WTC11 (cell line): ENCODE results near the gene TMEM179B. TPM values are rescaled to one million over a fixed set of nuclear protein-coding genes. Genes with fewer than 3 reads are reported as not detected.

Source experiments
- ATAC-seq: fragments of 200-7000 bp; cut with Tn5 transposase; 2 replicates; pipeline ENCODE4 v1.10.0; 2021; ENCODE audit warnings: mild to moderate bottlenecking, moderate library complexity
- CTCF ChIA-PET: fragments of 300-600 bp; sonication (Branson Sonifier 250); formaldehyde crosslinking; loops from one replicate; lab custom pipeline; 2021; ENCODE audit warnings: antibody characterized with exemption; lab: Charles Lee
- POLR2A ChIA-PET: fragments of 350-600 bp; sonication (Branson Sonifier 250); formaldehyde crosslinking; loops from one replicate; lab custom pipeline; 2021; ENCODE audit warnings: antibody characterized with exemption; lab: Charles Lee
- DNase-seq: peaks from one replicate; pipeline ENCODE4 v3.0.0; 2021; ENCODE audit warnings: low spot score
- H3K27ac Mint-ChIP-seq: 2 replicates; pipeline ENCODE4 v1.8.0; 2021; ENCODE audit warnings: mixed read lengths
- H3K27me3 Mint-ChIP-seq: 2 replicates; pipeline ENCODE4 v1.8.0; 2021; ENCODE audit warnings: low read depth, mild to moderate bottlenecking, moderate library complexity, mixed read lengths
- H3K36me3 Mint-ChIP-seq: 2 replicates; pipeline ENCODE4 v1.8.0; 2021; ENCODE audit warnings: mixed read lengths
- H3K4me1 Mint-ChIP-seq: 2 replicates; pipeline ENCODE4 v1.8.0; 2022; ENCODE audit warnings: mixed read lengths
- H3K4me3 Mint-ChIP-seq: 2 replicates; pipeline ENCODE4 v1.8.0; 2021; ENCODE audit warnings: mild to moderate bottlenecking, moderate library complexity, mixed read lengths
- H3K9me3 Mint-ChIP-seq: 2 replicates; pipeline ENCODE4 v1.8.0; 2021; ENCODE audit warnings: mixed read lengths
- CREM ChIP-seq: sonication (generic); formaldehyde crosslinking; IDR thresholded peaks from 2 replicates; pipeline ENCODE4 v1.8.1; 2022; ENCODE audit warnings: mild to moderate bottlenecking, missing genetic modification reagents, moderate library complexity
- GTF2I ChIP-seq: fragments of 250-450 bp; sonication (Bioruptor Pico); conservative IDR thresholded peaks from 2 replicates; pipeline ENCODE4 v1.4.0; 2021; ENCODE audit warnings: mild to moderate bottlenecking
- IRF2 ChIP-seq: sonication (generic); formaldehyde crosslinking; IDR thresholded peaks from 2 replicates; pipeline ENCODE4 v1.8.0; 2022; ENCODE audit warnings: low read depth, missing genetic modification reagents, borderline replicate concordance
- JUN ChIP-seq: sonication (generic); formaldehyde crosslinking; IDR thresholded peaks from 2 replicates; pipeline ENCODE4 v1.8.0; 2023; ENCODE audit warnings: mild to moderate bottlenecking, missing genetic modification reagents
- MXD4 ChIP-seq: fragments of 250-450 bp; sonication (Bioruptor Pico); IDR thresholded peaks from 2 replicates; pipeline ENCODE4 v1.8.0; 2021; ENCODE audit warnings: mild to moderate bottlenecking, moderate library complexity, borderline replicate concordance
- NFYB ChIP-seq: sonication (generic); formaldehyde crosslinking; conservative IDR thresholded peaks from 2 replicates; pipeline ENCODE4 v1.8.0; 2022; ENCODE audit warnings: low read depth, missing genetic modification reagents
- PRRX2 ChIP-seq: fragments of 250-450 bp; sonication (Bioruptor Pico); IDR thresholded peaks from 2 replicates; pipeline ENCODE4 v1.8.0; 2021; ENCODE audit warnings: mild to moderate bottlenecking
- TCF7 ChIP-seq: sonication (generic); formaldehyde crosslinking; IDR thresholded peaks from 2 replicates; pipeline ENCODE4 v1.8.0; 2022; ENCODE audit warnings: mild to moderate bottlenecking, low read depth, missing genetic modification reagents, moderate library complexity
- ZNF396 ChIP-seq: fragments of 250-450 bp; sonication (Bioruptor Pico); IDR thresholded peaks from 2 replicates; pipeline ENCODE4 v1.8.0; 2021; ENCODE audit warnings: mild to moderate bottlenecking, moderate library complexity, borderline replicate concordance
- total RNA-seq: library from RNA; stranded (reverse); gene quantifications from 3 replicates; pipeline ENCODE4 v1.2.3, GENCODE V29; 2021
- TF ChIP-seq, protein P1 (sequence below): sonication (generic); formaldehyde crosslinking; IDR thresholded peaks from 2 replicates; pipeline ENCODE4 v1.8.0; 2022; ENCODE audit warnings: missing genetic modification reagents
- TF ChIP-seq, protein P2 (sequence below): sonication (generic); formaldehyde crosslinking; IDR thresholded peaks from 2 replicates; pipeline ENCODE4 v1.8.1; 2023; ENCODE audit warnings: mild to moderate bottlenecking, missing genetic modification reagents, moderate library complexity
- TF ChIP-seq, protein P3 (sequence below): sonication (generic); formaldehyde crosslinking; IDR thresholded peaks from 2 replicates; pipeline ENCODE4 v1.8.0; 2022; ENCODE audit warnings: mild to moderate bottlenecking, missing genetic modification reagents
- TF ChIP-seq, protein P4 (sequence below): sonication (generic); formaldehyde crosslinking; IDR thresholded peaks from 2 replicates; pipeline ENCODE4 v1.8.1; 2023; ENCODE audit warnings: mild to moderate bottlenecking, missing genetic modification reagents, borderline replicate concordance
- TF ChIP-seq, protein P5 (sequence below): fragments of 250-450 bp; sonication (Bioruptor Pico); IDR thresholded peaks from 2 replicates; pipeline ENCODE4 v1.9.0; 2021; ENCODE audit warnings: moderate library complexity, mild to moderate bottlenecking, inconsistent platforms, borderline replicate concordance
- TF ChIP-seq, protein P6 (sequence below): sonication (generic); formaldehyde crosslinking; IDR thresholded peaks from 2 replicates; pipeline ENCODE4 v1.8.1; 2022; ENCODE audit warnings: mild to moderate bottlenecking, moderate library complexity, missing genetic modification reagents

TMEM179B gene
- total RNA-seq, 1 experiment from 2014 or later = 21.4 TPM

DNA sequence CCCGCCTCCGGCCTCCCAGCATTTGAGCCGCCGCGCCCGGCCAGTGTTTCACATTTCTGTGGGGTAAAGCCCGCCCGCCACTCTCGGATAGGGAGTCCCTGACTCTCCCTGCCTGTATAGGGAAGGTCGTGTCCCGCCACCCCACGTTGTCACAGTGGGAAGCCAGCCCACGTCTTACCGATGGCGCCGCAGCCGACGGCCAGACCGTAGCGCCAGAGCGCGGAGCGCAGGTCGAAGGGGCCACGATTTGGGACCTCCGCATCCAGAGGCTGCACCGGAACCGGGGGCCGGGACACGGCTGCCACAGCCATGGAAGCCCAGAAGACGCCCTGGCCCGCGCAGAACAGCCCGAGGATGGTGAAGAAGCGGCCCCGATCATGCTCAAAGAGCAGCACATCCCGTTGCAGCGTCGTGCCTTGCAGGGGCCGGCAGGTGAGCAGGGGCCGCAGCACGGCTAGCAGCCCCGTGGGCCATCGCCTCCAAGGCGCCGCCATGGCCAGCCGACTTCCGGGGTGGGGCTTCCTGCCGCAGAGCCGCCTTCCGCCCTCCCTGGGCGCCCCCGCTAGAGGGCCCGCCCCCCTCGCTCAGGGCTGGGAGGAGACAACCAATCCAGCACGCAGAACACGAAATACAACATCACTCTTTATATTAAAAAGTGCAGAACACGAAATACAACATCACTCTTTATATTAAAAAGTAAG, 4.4 kb downstream of the TMEM179B start, which contains the start of gene TMEM223 (continued):
- TF ChIP-seq, protein P1, sequence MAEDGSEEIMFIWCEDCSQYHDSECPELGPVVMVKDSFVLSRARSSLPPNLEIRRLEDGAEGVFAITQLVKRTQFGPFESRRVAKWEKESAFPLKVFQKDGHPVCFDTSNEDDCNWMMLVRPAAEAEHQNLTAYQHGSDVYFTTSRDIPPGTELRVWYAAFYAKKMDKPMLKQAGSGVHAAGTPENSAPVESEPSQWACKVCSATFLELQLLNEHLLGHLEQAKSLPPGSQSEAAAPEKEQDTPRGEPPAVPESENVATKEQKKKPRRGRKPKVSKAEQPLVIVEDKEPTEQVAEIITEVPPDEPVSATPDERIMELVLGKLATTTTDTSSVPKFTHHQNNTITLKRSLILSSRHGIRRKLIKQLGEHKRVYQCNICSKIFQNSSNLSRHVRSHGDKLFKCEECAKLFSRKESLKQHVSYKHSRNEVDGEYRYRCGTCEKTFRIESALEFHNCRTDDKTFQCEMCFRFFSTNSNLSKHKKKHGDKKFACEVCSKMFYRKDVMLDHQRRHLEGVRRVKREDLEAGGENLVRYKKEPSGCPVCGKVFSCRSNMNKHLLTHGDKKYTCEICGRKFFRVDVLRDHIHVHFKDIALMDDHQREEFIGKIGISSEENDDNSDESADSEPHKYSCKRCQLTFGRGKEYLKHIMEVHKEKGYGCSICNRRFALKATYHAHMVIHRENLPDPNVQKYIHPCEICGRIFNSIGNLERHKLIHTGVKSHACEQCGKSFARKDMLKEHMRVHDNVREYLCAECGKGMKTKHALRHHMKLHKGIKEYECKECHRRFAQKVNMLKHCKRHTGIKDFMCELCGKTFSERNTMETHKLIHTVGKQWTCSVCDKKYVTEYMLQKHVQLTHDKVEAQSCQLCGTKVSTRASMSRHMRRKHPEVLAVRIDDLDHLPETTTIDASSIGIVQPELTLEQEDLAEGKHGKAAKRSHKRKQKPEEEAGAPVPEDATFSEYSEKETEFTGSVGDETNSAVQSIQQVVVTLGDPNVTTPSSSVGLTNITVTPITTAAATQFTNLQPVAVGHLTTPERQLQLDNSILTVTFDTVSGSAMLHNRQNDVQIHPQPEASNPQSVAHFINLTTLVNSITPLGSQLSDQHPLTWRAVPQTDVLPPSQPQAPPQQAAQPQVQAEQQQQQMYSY (CRISPR knock-in tag) = no peak

DNA sequence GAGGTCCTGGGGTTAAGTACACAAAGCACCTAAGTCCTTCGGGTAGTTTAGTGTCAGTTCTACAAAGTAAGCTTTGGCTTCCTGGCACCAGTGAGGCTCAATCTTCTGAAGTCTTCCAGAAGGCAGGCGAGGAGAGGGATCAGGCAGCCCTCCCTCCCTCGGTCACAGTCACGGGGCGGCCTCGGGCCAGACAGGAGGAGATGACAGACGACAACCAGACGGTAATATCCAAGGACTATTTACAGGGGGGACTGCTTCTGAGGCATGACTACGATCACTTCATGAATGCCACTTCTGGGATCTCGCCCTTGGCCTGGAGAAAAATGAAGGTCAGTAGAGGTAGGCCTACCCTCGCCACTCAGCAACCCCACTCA, 5.0 kb downstream of the TMEM179B start:
- POLR2A ChIA-PET = interaction anchor here (0.9 to 1.0 kb wide), 3 partner anchors 38 to 49 kb away, joined by 3 to 5 read pairs (median 3); partner anchors contain the start of genes STX5, TEX54 and ZBTB3
- no peaks in the 10 kb centered on the region for H3K9me3 Mint-ChIP-seq
- peak overlapping the region; percentile 93 for H3K27ac Mint-ChIP-seq
- H3K4me1 Mint-ChIP-seq = peaks cover 30% of the 10 kb centered on the region
- CTCF ChIA-PET = interaction anchor here (0.6 to 0.7 kb wide), 3 partner anchors 31 to 1260 kb away, joined by 3 read pairs; partner anchors contain the start of genes LBHD1 and POLR2G
- H3K36me3 Mint-ChIP-seq = peaks cover 59% of the 10 kb centered on the region
- peak overlapping the region; percentile 91 for H3K4me3 Mint-ChIP-seq
- no peak for TF ChIP-seq TCF7 (CRISPR knock-in tag)
- ATAC-seq (peak; percentile 8), DNase-seq (peak; percentile 38)
- no peaks in the 10 kb centered on the region; the same call in 1 of the 2 replicates for H3K27me3 Mint-ChIP-seq

DNA sequence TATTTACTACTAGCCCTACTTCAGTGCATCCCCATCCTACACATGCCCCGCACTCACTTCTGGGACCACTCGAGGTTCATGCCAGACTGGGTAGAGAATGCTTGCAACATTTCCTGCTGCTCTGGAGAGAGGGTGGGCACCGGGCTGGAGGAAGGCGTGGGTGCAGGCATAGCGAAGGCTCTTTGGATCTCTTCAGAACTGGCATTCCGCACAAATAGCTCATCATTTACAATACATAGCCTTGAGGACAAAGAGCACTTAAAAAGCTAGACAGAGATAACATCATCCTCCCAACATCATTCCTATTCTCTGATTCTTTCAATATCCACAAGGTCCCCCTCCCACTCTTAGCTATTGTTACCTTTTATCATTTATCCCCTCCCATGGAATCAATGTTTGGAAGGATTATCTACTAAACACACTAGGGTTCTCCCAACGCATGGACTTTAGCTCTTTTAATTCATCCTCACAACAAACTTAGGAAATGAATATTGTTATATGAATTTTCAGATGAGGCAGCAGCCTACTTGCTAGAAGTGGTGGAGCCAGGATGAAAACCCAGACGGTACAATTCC, 7.1 kb downstream of the TMEM179B start:
- H3K27ac Mint-ChIP-seq = no peak overlapping the region
- POLR2A ChIA-PET = interaction anchor here (1.0 kb wide), 1 partner anchor 38 kb away, joined by 3 read pairs; the partner anchor contains the start of gene STX5
- no peaks in the 10 kb centered on the region for H3K9me3 Mint-ChIP-seq
- H3K4me3 Mint-ChIP-seq = no peak overlapping the region
- H3K4me1 Mint-ChIP-seq = peaks cover 18% of the 10 kb centered on the region
- CTCF ChIA-PET = interaction anchor here (0.6 to 1.0 kb wide), 2 partner anchors 90 to 175 kb away, joined by 3 read pairs; no protein-coding TSS in a partner anchor
- DNase-seq (no peak), ATAC-seq (no peak)
- H3K36me3 Mint-ChIP-seq = peaks cover 73% of the 10 kb centered on the region
- TF ChIP-seq PRRX2 (CRISPR knock-in tag) (no peak), CREM (no peak), TCF7 (CRISPR knock-in tag) (no peak), ZNF396 (CRISPR knock-in tag) (no peak), NFYB (CRISPR knock-in tag) (no peak), MXD4 (no peak), GTF2I (CRISPR knock-in tag) (no peak), JUN (CRISPR knock-in tag) (no peak), IRF2 (CRISPR knock-in tag) (no peak)
- TF ChIP-seq, protein P2, sequence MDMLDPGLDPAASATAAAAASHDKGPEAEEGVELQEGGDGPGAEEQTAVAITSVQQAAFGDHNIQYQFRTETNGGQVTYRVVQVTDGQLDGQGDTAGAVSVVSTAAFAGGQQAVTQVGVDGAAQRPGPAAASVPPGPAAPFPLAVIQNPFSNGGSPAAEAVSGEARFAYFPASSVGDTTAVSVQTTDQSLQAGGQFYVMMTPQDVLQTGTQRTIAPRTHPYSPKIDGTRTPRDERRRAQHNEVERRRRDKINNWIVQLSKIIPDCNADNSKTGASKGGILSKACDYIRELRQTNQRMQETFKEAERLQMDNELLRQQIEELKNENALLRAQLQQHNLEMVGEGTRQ (CRISPR knock-in tag) = no peak
- TF ChIP-seq, protein P3, sequence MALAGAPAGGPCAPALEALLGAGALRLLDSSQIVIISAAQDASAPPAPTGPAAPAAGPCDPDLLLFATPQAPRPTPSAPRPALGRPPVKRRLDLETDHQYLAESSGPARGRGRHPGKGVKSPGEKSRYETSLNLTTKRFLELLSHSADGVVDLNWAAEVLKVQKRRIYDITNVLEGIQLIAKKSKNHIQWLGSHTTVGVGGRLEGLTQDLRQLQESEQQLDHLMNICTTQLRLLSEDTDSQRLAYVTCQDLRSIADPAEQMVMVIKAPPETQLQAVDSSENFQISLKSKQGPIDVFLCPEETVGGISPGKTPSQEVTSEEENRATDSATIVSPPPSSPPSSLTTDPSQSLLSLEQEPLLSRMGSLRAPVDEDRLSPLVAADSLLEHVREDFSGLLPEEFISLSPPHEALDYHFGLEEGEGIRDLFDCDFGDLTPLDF (CRISPR knock-in tag) = no peak
- TF ChIP-seq, protein P4, sequence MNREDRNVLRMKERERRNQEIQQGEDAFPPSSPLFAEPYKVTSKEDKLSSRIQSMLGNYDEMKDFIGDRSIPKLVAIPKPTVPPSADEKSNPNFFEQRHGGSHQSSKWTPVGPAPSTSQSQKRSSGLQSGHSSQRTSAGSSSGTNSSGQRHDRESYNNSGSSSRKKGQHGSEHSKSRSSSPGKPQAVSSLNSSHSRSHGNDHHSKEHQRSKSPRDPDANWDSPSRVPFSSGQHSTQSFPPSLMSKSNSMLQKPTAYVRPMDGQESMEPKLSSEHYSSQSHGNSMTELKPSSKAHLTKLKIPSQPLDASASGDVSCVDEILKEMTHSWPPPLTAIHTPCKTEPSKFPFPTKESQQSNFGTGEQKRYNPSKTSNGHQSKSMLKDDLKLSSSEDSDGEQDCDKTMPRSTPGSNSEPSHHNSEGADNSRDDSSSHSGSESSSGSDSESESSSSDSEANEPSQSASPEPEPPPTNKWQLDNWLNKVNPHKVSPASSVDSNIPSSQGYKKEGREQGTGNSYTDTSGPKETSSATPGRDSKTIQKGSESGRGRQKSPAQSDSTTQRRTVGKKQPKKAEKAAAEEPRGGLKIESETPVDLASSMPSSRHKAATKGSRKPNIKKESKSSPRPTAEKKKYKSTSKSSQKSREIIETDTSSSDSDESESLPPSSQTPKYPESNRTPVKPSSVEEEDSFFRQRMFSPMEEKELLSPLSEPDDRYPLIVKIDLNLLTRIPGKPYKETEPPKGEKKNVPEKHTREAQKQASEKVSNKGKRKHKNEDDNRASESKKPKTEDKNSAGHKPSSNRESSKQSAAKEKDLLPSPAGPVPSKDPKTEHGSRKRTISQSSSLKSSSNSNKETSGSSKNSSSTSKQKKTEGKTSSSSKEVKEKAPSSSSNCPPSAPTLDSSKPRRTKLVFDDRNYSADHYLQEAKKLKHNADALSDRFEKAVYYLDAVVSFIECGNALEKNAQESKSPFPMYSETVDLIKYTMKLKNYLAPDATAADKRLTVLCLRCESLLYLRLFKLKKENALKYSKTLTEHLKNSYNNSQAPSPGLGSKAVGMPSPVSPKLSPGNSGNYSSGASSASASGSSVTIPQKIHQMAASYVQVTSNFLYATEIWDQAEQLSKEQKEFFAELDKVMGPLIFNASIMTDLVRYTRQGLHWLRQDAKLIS (CRISPR knock-in tag) = no peak
- TF ChIP-seq, protein P5, sequence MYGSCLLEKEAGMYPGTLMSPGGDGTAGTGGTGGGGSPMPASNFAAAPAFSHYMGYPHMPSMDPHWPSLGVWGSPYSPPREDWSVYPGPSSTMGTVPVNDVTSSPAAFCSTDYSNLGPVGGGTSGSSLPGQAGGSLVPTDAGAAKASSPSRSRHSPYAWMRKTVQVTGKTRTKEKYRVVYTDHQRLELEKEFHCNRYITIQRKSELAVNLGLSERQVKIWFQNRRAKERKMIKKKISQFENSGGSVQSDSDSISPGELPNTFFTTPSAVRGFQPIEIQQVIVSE = no peak
- TF ChIP-seq, protein P6, sequence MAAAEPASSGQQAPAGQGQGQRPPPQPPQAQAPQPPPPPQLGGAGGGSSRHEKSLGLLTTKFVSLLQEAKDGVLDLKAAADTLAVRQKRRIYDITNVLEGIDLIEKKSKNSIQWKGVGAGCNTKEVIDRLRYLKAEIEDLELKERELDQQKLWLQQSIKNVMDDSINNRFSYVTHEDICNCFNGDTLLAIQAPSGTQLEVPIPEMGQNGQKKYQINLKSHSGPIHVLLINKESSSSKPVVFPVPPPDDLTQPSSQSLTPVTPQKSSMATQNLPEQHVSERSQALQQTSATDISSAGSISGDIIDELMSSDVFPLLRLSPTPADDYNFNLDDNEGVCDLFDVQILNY (CRISPR knock-in tag) = no peak
- H3K27me3 Mint-ChIP-seq = no peaks in the 10 kb centered on the region
